Measurements from ENCODE around the gene NCOA4. TPM values are rescaled to one million over a fixed set of nuclear protein-coding genes. Genes with fewer than 3 reads are reported as not detected.

Gene NCOA4
- total RNA-seq, 2 experiments from 2014 or later = 71.1 to 78.8 TPM

- H3K9me3 ChIP-seq (ENCODE audit: low read length) = no peaks in the 10 kb centered on the region
These were observed 39.5 kb upstream of the NCOA4 start for GRCh38 chr10:46069771-46070463.

GRCh38 chr10:46068905-46069304, 38.5 kb upstream of the NCOA4 start:
- Histone ChIP-seq H3K9me3 (ENCODE audit: low read length) (no peaks in the 10 kb centered on the region), H4K20me1 (ENCODE audit: insufficient read depth, low read length) (no peaks in the 10 kb centered on the region), H3K79me2 (ENCODE audit: insufficient read depth, low read depth, low read length) (no peaks in the 10 kb centered on the region), H3K4me3 (ENCODE audit: low read depth, low read length, poor library complexity, severe bottlenecking) (no peak overlapping the region), H3K36me3 (ENCODE audit: insufficient read depth, low read length) (no peaks in the 10 kb centered on the region), H3K4me1 (ENCODE audit: insufficient read depth, low read length, poor library complexity, severe bottlenecking) (no peaks in the 10 kb centered on the region), H2AFZ (ENCODE audit: low read length) (0 out of 2 replicates have a peak overlapping the region, but pooled peaks have one; percentile 8), H3K9me2 (ENCODE audit: insufficient read depth, low read length) (no peaks in the 10 kb centered on the region), H3K27ac (ENCODE audit: low read depth, low read length, poor library complexity, severe bottlenecking) (no peak overlapping the region), H3K4me2 (ENCODE audit: low read length) (no peak overlapping the region)
- ChIA-PET CTCF (ENCODE audit: unreplicated experiment) (no interaction called here), POLR2A (interaction anchor here (0.7 to 1.1 kb wide), 2 partner anchors 9 to 23 kb away, joined by 4 to 7 read pairs; no protein-coding TSS in a partner anchor)
- TF ChIP-seq CTCF (conservative IDR thresholded peaks at IDR 0.05; ENCODE audit: low read length) (no peak), EZH2phosphoT487 (IDR thresholded peaks at IDR 0.05; ENCODE audit: borderline replicate concordance, low read depth, low read length) (no peak)
- no TSS peak for BruUV-seq (replicated peaks)
- intact Hi-C loops (cut with micrococcal nuclease; ENCODE audit: unreplicated experiment) = no loop called here
- no peak for DNase-seq (ENCODE audit: low spot score)

More at GRCh38 chr10:46069771-46070463, 39.5 kb upstream of the NCOA4 start:
- BruUV-seq (replicated peaks) = no TSS peak
- no peak overlapping the region for H3K4me2 ChIP-seq (ENCODE audit: low read length)
- H3K27ac ChIP-seq (ENCODE audit: low read depth, low read length, poor library complexity, severe bottlenecking) = no peak overlapping the region
- intact Hi-C loops (cut with micrococcal nuclease; ENCODE audit: unreplicated experiment) = no loop called here
- TF ChIP-seq CTCF (conservative IDR thresholded peaks at IDR 0.05; ENCODE audit: low read length) (no peak), EZH2phosphoT487 (IDR thresholded peaks at IDR 0.05; ENCODE audit: borderline replicate concordance, low read depth, low read length) (no peak)
- POLR2A ChIA-PET = interaction anchor here (0.7 to 1.6 kb wide), 3 partner anchors 15 to 22 kb away, joined by 3 to 7 read pairs (median 4); no protein-coding TSS in a partner anchor
- no peaks in the 10 kb centered on the region for H3K36me3 ChIP-seq (ENCODE audit: insufficient read depth, low read length)
- no peaks in the 10 kb centered on the region for H3K9me2 ChIP-seq (ENCODE audit: insufficient read depth, low read length)
- H3K4me1 ChIP-seq (ENCODE audit: insufficient read depth, low read length, poor library complexity, severe bottlenecking) = no peaks in the 10 kb centered on the region
- no peaks in the 10 kb centered on the region for H3K79me2 ChIP-seq (ENCODE audit: insufficient read depth, low read depth, low read length)
- H3K4me3 ChIP-seq (ENCODE audit: low read depth, low read length, poor library complexity, severe bottlenecking) = no peak overlapping the region
- DNase-seq (ENCODE audit: low spot score) = no peak
- CTCF ChIA-PET (ENCODE audit: unreplicated experiment) = no interaction called here
- H2AFZ ChIP-seq (ENCODE audit: low read length) = peak overlapping the region; percentile 30; the same call in 1 of the 2 replicates
- no peaks in the 10 kb centered on the region for H4K20me1 ChIP-seq (ENCODE audit: insufficient read depth, low read length)

- H3K27ac ChIP-seq (ENCODE audit: low read depth, low read length, poor library complexity, severe bottlenecking) = no peak overlapping the region
- no peak for DNase-seq (ENCODE audit: low spot score)
- H3K9me3 ChIP-seq (ENCODE audit: low read length) = no peaks in the 10 kb centered on the region
- CTCF ChIA-PET (ENCODE audit: unreplicated experiment) = no interaction called here
- BruUV-seq (replicated peaks) = no TSS peak
- no peaks in the 10 kb centered on the region for H3K79me2 ChIP-seq (ENCODE audit: insufficient read depth, low read depth, low read length)
- POLR2A ChIA-PET = interaction anchor here (1.1 kb wide), 1 partner anchor 9 kb away, joined by 4 read pairs; no protein-coding TSS in a partner anchor
- 0 out of 2 replicates have a peak overlapping the region, but pooled peaks have one; percentile 8 for H2AFZ ChIP-seq (ENCODE audit: low read length)
- H3K4me2 ChIP-seq (ENCODE audit: low read length) = no peak overlapping the region
- no peaks in the 10 kb centered on the region for H3K9me2 ChIP-seq (ENCODE audit: insufficient read depth, low read length)
- intact Hi-C loops (cut with micrococcal nuclease; ENCODE audit: unreplicated experiment) = no loop called here
- no peaks in the 10 kb centered on the region for H4K20me1 ChIP-seq (ENCODE audit: insufficient read depth, low read length)
- H3K4me3 ChIP-seq (ENCODE audit: low read depth, low read length, poor library complexity, severe bottlenecking) = no peak overlapping the region
- TF ChIP-seq EZH2phosphoT487 (IDR thresholded peaks at IDR 0.05; ENCODE audit: borderline replicate concordance, low read depth, low read length) (no peak), CTCF (conservative IDR thresholded peaks at IDR 0.05; ENCODE audit: low read length) (no peak)
- no peaks in the 10 kb centered on the region for H3K36me3 ChIP-seq (ENCODE audit: insufficient read depth, low read length)
- H3K4me1 ChIP-seq (ENCODE audit: insufficient read depth, low read length, poor library complexity, severe bottlenecking) = no peaks in the 10 kb centered on the region
These were observed 37.7 kb upstream of the NCOA4 start for GRCh38 chr10:46068117-46068516.
